HepG2 (cell line): Measurements from ENCODE around the gene FAM118A. TPM values are rescaled to one million over a fixed set of nuclear protein-coding genes. Genes with fewer than 3 reads are reported as not detected.
A peak's percentile ranks its signal among the peaks of the same experiment; 100 is the strongest.

Experiments
- ATM ChIP-seq: fragments of 450-650 bp; IDR thresholded peaks from 2 replicates; pipeline ENCODE4 v1.7.1; 2017; ENCODE audit warnings: mild to moderate bottlenecking, borderline replicate concordance
- CEBPG ChIP-seq: IDR thresholded peaks from 2 replicates; pipeline ENCODE4 v1.6.1; 2016
- GATAD1 ChIP-seq: IDR thresholded peaks from 2 replicates; pipeline ENCODE4 v1.6.1; 2016; ENCODE audit warnings: missing genetic modification reagents, missing compliant biosample characterization
- JUN ChIP-seq: sonication (generic); formaldehyde crosslinking; IDR thresholded peaks from 2 replicates; pipeline ENCODE4 v1.4.0; 2020; ENCODE audit warnings: mild to moderate bottlenecking, missing genetic modification reagents
- KMT2A ChIP-seq: sonication (generic); formaldehyde crosslinking; IDR thresholded peaks from 2 replicates; pipeline ENCODE4 v1.4.0; 2020; ENCODE audit warnings: missing genetic modification reagents
- MED1 ChIP-seq: sonication (generic); formaldehyde crosslinking; IDR thresholded peaks from 2 replicates; pipeline ENCODE4 v1.4.0; 2020; ENCODE audit warnings: missing genetic modification reagents
- MTA1 ChIP-seq: sonication (generic); formaldehyde crosslinking; IDR thresholded peaks from 2 replicates; pipeline ENCODE4 v1.4.0; 2020; ENCODE audit warnings: missing genetic modification reagents, mild to moderate bottlenecking, borderline replicate concordance
- NCOA1 ChIP-seq: sonication (generic); formaldehyde crosslinking; IDR thresholded peaks from 2 replicates; pipeline ENCODE4 v1.9.0; 2021; ENCODE audit warnings: missing genetic modification reagents
- PRMT3 ChIP-seq: sonication (generic); formaldehyde crosslinking; IDR thresholded peaks from 2 replicates; pipeline ENCODE4 v1.8.1; 2022; ENCODE audit warnings: low read depth, mild to moderate bottlenecking, moderate library complexity, missing genetic modification reagents, borderline replicate concordance
- SOX5 ChIP-seq: IDR thresholded peaks from 2 replicates; pipeline ENCODE4 v1.6.1; 2016; ENCODE audit warnings: borderline replicate concordance
- SP140L ChIP-seq: sonication (generic); formaldehyde crosslinking; IDR thresholded peaks from 2 replicates; pipeline ENCODE4 v1.4.0; 2020; ENCODE audit warnings: missing genetic modification reagents, borderline replicate concordance
- TMF1 ChIP-seq: sonication (generic); formaldehyde crosslinking; IDR thresholded peaks from 2 replicates; pipeline ENCODE4 v1.8.1; 2022; ENCODE audit warnings: low read depth, missing genetic modification reagents
- ZKSCAN8 ChIP-seq: IDR thresholded peaks from 2 replicates; pipeline ENCODE4 v1.6.1; 2016; ENCODE audit warnings: borderline replicate concordance, missing genetic modification reagents, missing compliant biosample characterization
- ZNF552 ChIP-seq: sonication (generic); formaldehyde crosslinking; IDR thresholded peaks from 2 replicates; pipeline ENCODE4 v1.9.0; 2022; ENCODE audit warnings: missing genetic modification reagents, mild to moderate bottlenecking, borderline replicate concordance
- ZNF614 ChIP-seq: IDR thresholded peaks from 2 replicates; pipeline ENCODE4 v1.6.1; 2018; ENCODE audit warnings: missing biosample characterization, missing genetic modification reagents, inconsistent platforms, borderline replicate concordance
- ZSCAN25 ChIP-seq: sonication (generic); formaldehyde crosslinking; IDR thresholded peaks from 2 replicates; pipeline ENCODE4 v1.8.0; 2022; ENCODE audit warnings: mild to moderate bottlenecking, missing genetic modification reagents
- polyA plus RNA-seq, 8 experiments: library from polyadenylated mRNA; depleted of rRNA in 3 of 8; stranded (reverse) in 7 of 8; unstranded in 1 of 8; fragments of >200 nt; fragmentation: Illumina TruSeq in 4 of 8; extraction: Trizol in 4 of 8; gene quantifications; 2 replicates each; pipeline versions ENCODE4 v1.2.1 to v1.2.3, GENCODE V29; 2011 to 2016; ENCODE audit warnings: low read depth in 4 of 8, missing spikeins in 1 of 8, mixed read lengths in 1 of 8; ENCODE audit not compliant: insufficient read depth in 1 of 8
- total RNA-seq, 5 experiments: library from RNA; depleted of rRNA; stranded (reverse); fragments of >200 nt; fragmentation: Illumina TruSeq; extraction: Trizol; gene quantifications; 2 replicates each; pipeline ENCODE4 v1.2.3, GENCODE V29; 2016; ENCODE audit warnings: low read depth in 1 of 5
- TF ChIP-seq, protein P1 (sequence below): sonication (generic); formaldehyde crosslinking; IDR thresholded peaks from 2 replicates; pipeline ENCODE4 v1.5.0; 2020; ENCODE audit warnings: missing genetic modification reagents, mild to moderate bottlenecking, borderline replicate concordance
- TF ChIP-seq, protein P2 (sequence below): IDR thresholded peaks from 2 replicates; pipeline ENCODE4 v1.6.1; 2016; ENCODE audit warnings: low read depth
- TF ChIP-seq, protein P3 (sequence below): IDR thresholded peaks from 2 replicates; pipeline ENCODE4 v1.6.1; 2016; ENCODE audit warnings: low read depth, borderline replicate concordance
- TF ChIP-seq, protein P4 (sequence below): sonication (generic); formaldehyde crosslinking; conservative IDR thresholded peaks from 2 replicates; pipeline ENCODE4 v1.8.0; 2022; ENCODE audit warnings: low read depth, missing genetic modification reagents
- TF ChIP-seq, protein P5 (sequence below): conservative IDR thresholded peaks from 2 replicates; pipeline ENCODE4 v1.6.1; 2018; ENCODE audit warnings: missing genetic modification reagents
- TF ChIP-seq, protein P6 (sequence below): sonication (generic); formaldehyde crosslinking; IDR thresholded peaks from 2 replicates; pipeline ENCODE4 v1.8.1; 2022; ENCODE audit warnings: mild to moderate bottlenecking, missing genetic modification reagents
- TF ChIP-seq, protein P7 (sequence below): sonication (generic); formaldehyde crosslinking; IDR thresholded peaks from 2 replicates; pipeline ENCODE4 v1.5.0; 2020; ENCODE audit warnings: missing genetic modification reagents

FAM118A gene
- total and polyA plus RNA-seq, 2 of the 13 experiments (the other 11 are each of a cell fraction or from before 2014, with no cell fraction given) = 36.7 to 48.2 TPM

DNA sequence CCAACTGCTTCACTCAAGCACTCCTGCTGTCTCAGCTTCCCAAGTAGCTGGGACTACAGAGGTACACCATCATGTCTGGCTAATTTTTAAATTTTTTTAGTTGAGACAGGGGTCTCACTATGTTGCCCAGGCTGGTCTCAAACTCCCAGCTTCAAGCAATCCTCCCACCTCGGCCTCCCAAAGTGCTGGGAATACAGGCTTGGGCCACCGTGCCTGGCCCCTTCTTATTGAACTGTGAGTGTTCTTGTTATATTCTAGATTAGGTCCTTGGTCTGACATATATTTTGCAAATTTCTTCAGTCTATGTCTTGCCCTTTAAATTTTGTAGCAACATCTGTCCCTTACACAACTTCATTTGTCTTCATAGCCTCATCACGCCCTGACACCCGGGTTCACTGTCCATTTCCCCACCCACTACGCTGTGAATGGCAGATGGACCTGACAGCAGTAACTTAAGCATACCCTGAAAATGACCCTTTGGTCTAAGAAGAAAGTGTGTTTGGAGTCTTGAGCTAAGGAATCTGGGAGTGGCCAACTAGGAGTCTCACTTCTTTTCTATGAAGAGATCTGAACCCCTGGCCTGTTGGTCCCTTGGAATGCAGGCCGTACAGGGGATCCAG lies 4.2 kb upstream of the FAM118A start (continued):
- TF ChIP-seq, protein P1, sequence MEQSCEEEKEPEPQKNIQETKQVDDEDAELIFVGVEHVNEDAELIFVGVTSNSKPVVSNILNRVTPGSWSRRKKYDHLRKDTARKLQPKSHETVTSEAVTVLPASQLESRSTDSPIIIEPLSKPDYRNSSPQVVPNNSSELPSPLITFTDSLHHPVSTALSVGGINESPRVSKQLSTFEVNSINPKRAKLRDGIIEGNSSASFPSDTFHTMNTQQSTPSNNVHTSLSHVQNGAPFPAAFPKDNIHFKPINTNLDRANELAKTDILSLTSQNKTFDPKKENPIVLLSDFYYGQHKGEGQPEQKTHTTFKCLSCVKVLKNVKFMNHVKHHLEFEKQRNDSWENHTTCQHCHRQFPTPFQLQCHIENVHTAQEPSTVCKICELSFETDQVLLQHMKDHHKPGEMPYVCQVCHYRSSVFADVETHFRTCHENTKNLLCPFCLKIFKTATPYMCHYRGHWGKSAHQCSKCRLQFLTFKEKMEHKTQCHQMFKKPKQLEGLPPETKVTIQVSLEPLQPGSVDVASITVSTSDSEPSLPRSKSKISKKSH (CRISPR knock-in tag) = no peak
- TF ChIP-seq, protein P2, sequence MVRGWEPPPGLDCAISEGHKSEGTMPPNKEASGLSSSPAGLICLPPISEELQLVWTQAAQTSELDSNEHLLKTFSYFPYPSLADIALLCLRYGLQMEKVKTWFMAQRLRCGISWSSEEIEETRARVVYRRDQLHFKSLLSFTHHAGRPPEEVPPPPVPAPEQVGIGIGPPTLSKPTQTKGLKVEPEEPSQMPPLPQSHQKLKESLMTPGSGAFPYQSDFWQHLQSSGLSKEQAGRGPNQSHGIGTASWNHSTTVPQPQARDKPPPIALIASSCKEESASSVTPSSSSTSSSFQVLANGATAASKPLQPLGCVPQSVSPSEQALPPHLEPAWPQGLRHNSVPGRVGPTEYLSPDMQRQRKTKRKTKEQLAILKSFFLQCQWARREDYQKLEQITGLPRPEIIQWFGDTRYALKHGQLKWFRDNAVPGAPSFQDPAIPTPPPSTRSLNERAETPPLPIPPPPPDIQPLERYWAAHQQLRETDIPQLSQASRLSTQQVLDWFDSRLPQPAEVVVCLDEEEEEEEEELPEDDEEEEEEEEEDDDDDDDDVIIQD (CRISPR knock-in tag) = no peak
- TF ChIP-seq MTA1 (CRISPR knock-in tag) = no peak
- TF ChIP-seq TMF1 (CRISPR knock-in tag) = no peak
- TF ChIP-seq GATAD1 (CRISPR knock-in tag) = no peak
- no peak for TF ChIP-seq ATM
- TF ChIP-seq, protein P3, sequence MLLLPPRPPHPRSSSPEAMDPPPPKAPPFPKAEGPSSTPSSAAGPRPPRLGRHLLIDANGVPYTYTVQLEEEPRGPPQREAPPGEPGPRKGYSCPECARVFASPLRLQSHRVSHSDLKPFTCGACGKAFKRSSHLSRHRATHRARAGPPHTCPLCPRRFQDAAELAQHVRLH (CRISPR knock-in tag) = no peak
- TF ChIP-seq KMT2A (CRISPR knock-in tag) = no peak
- TF ChIP-seq, protein P4, sequence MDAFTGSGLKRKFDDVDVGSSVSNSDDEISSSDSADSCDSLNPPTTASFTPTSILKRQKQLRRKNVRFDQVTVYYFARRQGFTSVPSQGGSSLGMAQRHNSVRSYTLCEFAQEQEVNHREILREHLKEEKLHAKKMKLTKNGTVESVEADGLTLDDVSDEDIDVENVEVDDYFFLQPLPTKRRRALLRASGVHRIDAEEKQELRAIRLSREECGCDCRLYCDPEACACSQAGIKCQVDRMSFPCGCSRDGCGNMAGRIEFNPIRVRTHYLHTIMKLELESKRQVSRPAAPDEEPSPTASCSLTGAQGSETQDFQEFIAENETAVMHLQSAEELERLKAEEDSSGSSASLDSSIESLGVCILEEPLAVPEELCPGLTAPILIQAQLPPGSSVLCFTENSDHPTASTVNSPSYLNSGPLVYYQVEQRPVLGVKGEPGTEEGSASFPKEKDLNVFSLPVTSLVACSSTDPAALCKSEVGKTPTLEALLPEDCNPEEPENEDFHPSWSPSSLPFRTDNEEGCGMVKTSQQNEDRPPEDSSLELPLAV (CRISPR knock-in tag) = no peak
- TF ChIP-seq ZNF552 (CRISPR knock-in tag) = no peak
- TF ChIP-seq, protein P5, sequence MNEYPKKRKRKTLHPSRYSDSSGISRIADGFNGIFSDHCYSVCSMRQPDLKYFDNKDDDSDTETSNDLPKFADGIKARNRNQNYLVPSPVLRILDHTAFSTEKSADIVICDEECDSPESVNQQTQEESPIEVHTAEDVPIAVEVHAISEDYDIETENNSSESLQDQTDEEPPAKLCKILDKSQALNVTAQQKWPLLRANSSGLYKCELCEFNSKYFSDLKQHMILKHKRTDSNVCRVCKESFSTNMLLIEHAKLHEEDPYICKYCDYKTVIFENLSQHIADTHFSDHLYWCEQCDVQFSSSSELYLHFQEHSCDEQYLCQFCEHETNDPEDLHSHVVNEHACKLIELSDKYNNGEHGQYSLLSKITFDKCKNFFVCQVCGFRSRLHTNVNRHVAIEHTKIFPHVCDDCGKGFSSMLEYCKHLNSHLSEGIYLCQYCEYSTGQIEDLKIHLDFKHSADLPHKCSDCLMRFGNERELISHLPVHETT (CRISPR knock-in tag) = no peak
- TF ChIP-seq NCOA1 = no peak
- TF ChIP-seq CEBPG (CRISPR knock-in tag) = peak; percentile 3; the same call in 1 of the 2 replicates
- TF ChIP-seq SP140L (CRISPR knock-in tag) = no peak
- TF ChIP-seq MED1 (CRISPR knock-in tag) = no peak
- TF ChIP-seq, protein P6, sequence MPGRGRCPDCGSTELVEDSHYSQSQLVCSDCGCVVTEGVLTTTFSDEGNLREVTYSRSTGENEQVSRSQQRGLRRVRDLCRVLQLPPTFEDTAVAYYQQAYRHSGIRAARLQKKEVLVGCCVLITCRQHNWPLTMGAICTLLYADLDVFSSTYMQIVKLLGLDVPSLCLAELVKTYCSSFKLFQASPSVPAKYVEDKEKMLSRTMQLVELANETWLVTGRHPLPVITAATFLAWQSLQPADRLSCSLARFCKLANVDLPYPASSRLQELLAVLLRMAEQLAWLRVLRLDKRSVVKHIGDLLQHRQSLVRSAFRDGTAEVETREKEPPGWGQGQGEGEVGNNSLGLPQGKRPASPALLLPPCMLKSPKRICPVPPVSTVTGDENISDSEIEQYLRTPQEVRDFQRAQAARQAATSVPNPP = no peak
- TF ChIP-seq ZSCAN25 = no peak
- TF ChIP-seq ZKSCAN8 (CRISPR knock-in tag) = no peak
- TF ChIP-seq JUN (CRISPR knock-in tag) = no peak
- TF ChIP-seq ZNF614 (CRISPR knock-in tag) = no peak
- TF ChIP-seq SOX5 (CRISPR knock-in tag) = peak; percentile 46
- no peak for TF ChIP-seq PRMT3 (CRISPR knock-in tag)
- TF ChIP-seq, protein P7, sequence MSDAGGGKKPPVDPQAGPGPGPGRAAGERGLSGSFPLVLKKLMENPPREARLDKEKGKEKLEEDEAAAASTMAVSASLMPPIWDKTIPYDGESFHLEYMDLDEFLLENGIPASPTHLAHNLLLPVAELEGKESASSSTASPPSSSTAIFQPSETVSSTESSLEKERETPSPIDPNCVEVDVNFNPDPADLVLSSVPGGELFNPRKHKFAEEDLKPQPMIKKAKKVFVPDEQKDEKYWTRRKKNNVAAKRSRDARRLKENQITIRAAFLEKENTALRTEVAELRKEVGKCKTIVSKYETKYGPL = no peak
